Osteocyte (in vitro differentiated cells): ENCODE measurements around the gene TM9SF4. TPM values are rescaled to one million over a fixed set of nuclear protein-coding genes. Genes with fewer than 3 reads are reported as not detected.

Experiments used
- total RNA-seq: library from RNA; stranded (reverse); gene quantifications from 2 replicates; pipeline ENCODE4 v1.2.1, GENCODE V29; 2021

Gene TM9SF4
- total RNA-seq, 1 donor from 2014 or later = 64.4 TPM

Other genes with a start within 250 kb of the TM9SF4 start
- 2.1 and 3.2 TPM in 2 replicates for gene DUSP15, start 239.2 kb upstream of the TM9SF4 start, total RNA-seq
- 0.18 and 0.24 TPM in 2 replicates for gene TTLL9, start 239.1 kb upstream of the TM9SF4 start, total RNA-seq
- 12.2 and 12.5 TPM in 2 replicates for gene PDRG1, start 157.7 kb upstream of the TM9SF4 start, total RNA-seq
- gene XKR7, start 141.6 kb upstream of the TM9SF4 start, total RNA-seq = not detected in 2 replicates
- gene CCM2L, start 99.3 kb upstream of the TM9SF4 start, total RNA-seq = not detected in 2 replicates
- not detected in 2 replicates for gene HCK, start 57.5 kb upstream of the TM9SF4 start, total RNA-seq
- 11.5 and 11.8 TPM in 2 replicates for gene PLAGL2, start 98.0 kb downstream of the TM9SF4 start, total RNA-seq
- gene POFUT1, start 98.2 kb downstream of the TM9SF4 start, total RNA-seq = 49.5 and 52.7 TPM in 2 replicates
- 28.8 and 30.4 TPM in 2 replicates for gene KIF3B, start 167.9 kb downstream of the TM9SF4 start, total RNA-seq
- 76.8 and 79.6 TPM in 2 replicates for gene ASXL1, start 248.6 kb downstream of the TM9SF4 start, total RNA-seq